DOHH2 (cell line): ENCODE results near the gene PITPNC1.
"Not testable (repeated sequence)": the region's sequence is repeated elsewhere in the genome, so short reads cannot be mapped to it uniquely, and the experiment has no call there.

Experiments
- H3F3A ChIP-seq: fragments of 200-600 bp; sonication (generic), shearing (Covaris generic); 2 replicates; pipeline ENCODE4 v1.6.0; 2016; ENCODE audit warnings: antibody characterized with exemption, mild to moderate bottlenecking; ENCODE audit not compliant: control insufficient read depth, insufficient read depth
- H3K27ac ChIP-seq: fragments of 200-600 bp; sonication (generic); 2 replicates; pipeline ENCODE4 v1.5.1; 2014; ENCODE audit warnings: low read depth, mild to moderate bottlenecking, low read length, moderate library complexity
- H3K27me3 ChIP-seq: fragments of 200-600 bp; sonication (generic); 2 replicates; pipeline ENCODE4 v1.6.1; 2014; ENCODE audit warnings: mild to moderate bottlenecking, low read length, mixed read lengths; ENCODE audit not compliant: control insufficient read depth
- H3K36me3 ChIP-seq: fragments of 200-600 bp; sonication (generic); 2 replicates; pipeline ENCODE4 v1.6.1; 2014; ENCODE audit warnings: mild to moderate bottlenecking, low read length, moderate library complexity, mixed read lengths; ENCODE audit not compliant: control insufficient read depth
- H3K4me1 ChIP-seq: fragments of 200-600 bp; sonication (generic); 2 replicates; pipeline ENCODE4 v1.6.1; 2014; ENCODE audit warnings: mild to moderate bottlenecking, low read length, mixed read lengths; ENCODE audit not compliant: control insufficient read depth
- H3K4me2 ChIP-seq: fragments of 200-600 bp; sonication (generic); 2 replicates; pipeline ENCODE4 v1.6.0; 2014; ENCODE audit warnings: mild to moderate bottlenecking, low read length, moderate library complexity
- H3K4me3 ChIP-seq: fragments of 200-600 bp; sonication (generic); 2 replicates; pipeline ENCODE4 v1.5.1; 2014; ENCODE audit warnings: mild to moderate bottlenecking, low read length, mixed read lengths
- H3K79me2 ChIP-seq: fragments of 200-600 bp; sonication (generic); 2 replicates; pipeline ENCODE4 v1.6.1; 2014; ENCODE audit warnings: mild to moderate bottlenecking, low read length, mixed read lengths; ENCODE audit not compliant: control insufficient read depth
- H3K9me2 ChIP-seq: fragments of 200-600 bp; sonication (generic); replicated peaks from 2 replicates; pipeline ENCODE4 v1.6.1; 2014; ENCODE audit warnings: mild to moderate bottlenecking, low read length, mixed read lengths; ENCODE audit not compliant: control insufficient read depth
- H3K9me3 ChIP-seq: fragments of 200-600 bp; sonication (generic); 2 replicates; pipeline ENCODE4 v1.6.1; 2014; ENCODE audit warnings: antibody characterized with exemption, low read length, mixed read lengths; ENCODE audit not compliant: control insufficient read depth, insufficient read depth
- H4K20me1 ChIP-seq: fragments of 200-600 bp; sonication (generic); 2 replicates; pipeline ENCODE4 v1.6.0; 2014; ENCODE audit warnings: low read depth, mild to moderate bottlenecking, antibody characterized with exemption, low read length, moderate library complexity; ENCODE audit not compliant: control insufficient read depth, insufficient read depth
- CTCF ChIP-seq: fragments of 200-600 bp; sonication (generic); IDR thresholded peaks from one replicate; pipeline ENCODE4 v1.5.1; 2014; ENCODE audit warnings: antibody characterized with exemption, mild to moderate bottlenecking, low read depth, low read length; ENCODE audit not compliant: poor library complexity, severe bottlenecking
- EZH2phosphoT487 ChIP-seq: fragments of 200-600 bp; sonication (generic); IDR thresholded peaks from 2 replicates; pipeline ENCODE4 v1.6.1; 2017; ENCODE audit warnings: borderline replicate concordance, mild to moderate bottlenecking, antibody characterized with exemption, low read length, moderate library complexity, mixed read lengths

PITPNC1 gene

GRCh38 chr17:67376737-67377487 lies at the start of gene PITPNC1:
Gene PITPNC1 (plus strand): TSS chr17:67377281.
- Histone ChIP-seq H3K9me2 (no peaks in the 10 kb centered on the region), H3K4me1 (peaks cover 31% of the 10 kb centered on the region), H3K79me2 (peaks cover 9% of the 10 kb centered on the region), H3K4me3 (peak within 1 kb of the TSS; percentile 85), H4K20me1 (no peaks in the 10 kb centered on the region), H3K27me3 (peaks cover 16% of the 10 kb centered on the region), H3K27ac (peak within 1 kb of the TSS; percentile 60), H3K4me2 (peak within 1 kb of the TSS; percentile 91), H3K9me3 (no peaks in the 10 kb centered on the region), H3K36me3 (peaks cover 4% of the 10 kb centered on the region; the same call in 1 of the 2 replicates), H3F3A (peaks cover 14% of the 10 kb centered on the region)
- TF ChIP-seq CTCF = peak; percentile 10
- TF ChIP-seq EZH2phosphoT487 = peak; percentile 23; the same call in 1 of the 2 replicates

- Histone ChIP-seq H3K36me3 (no peaks in the 10 kb centered on the region), H3K4me2 (no peak overlapping the region), H3F3A (no peaks in the 10 kb centered on the region), H3K4me1 (0 out of 2 replicates have a peak, but pooled peaks cover 3% of the 10 kb centered on the region), H3K9me2 (no peaks in the 10 kb centered on the region), H3K9me3 (no peaks in the 10 kb centered on the region), H3K79me2 (no peaks in the 10 kb centered on the region), H4K20me1 (no peaks in the 10 kb centered on the region), H3K4me3 (no peak overlapping the region), H3K27me3 (no peaks in the 10 kb centered on the region), H3K27ac (no peak overlapping the region)
- TF ChIP-seq EZH2phosphoT487 (no peak), CTCF (no peak)
Observed at GRCh38 chr17:67328026-67328425, 49.1 kb upstream of the PITPNC1 start.

DNA sequence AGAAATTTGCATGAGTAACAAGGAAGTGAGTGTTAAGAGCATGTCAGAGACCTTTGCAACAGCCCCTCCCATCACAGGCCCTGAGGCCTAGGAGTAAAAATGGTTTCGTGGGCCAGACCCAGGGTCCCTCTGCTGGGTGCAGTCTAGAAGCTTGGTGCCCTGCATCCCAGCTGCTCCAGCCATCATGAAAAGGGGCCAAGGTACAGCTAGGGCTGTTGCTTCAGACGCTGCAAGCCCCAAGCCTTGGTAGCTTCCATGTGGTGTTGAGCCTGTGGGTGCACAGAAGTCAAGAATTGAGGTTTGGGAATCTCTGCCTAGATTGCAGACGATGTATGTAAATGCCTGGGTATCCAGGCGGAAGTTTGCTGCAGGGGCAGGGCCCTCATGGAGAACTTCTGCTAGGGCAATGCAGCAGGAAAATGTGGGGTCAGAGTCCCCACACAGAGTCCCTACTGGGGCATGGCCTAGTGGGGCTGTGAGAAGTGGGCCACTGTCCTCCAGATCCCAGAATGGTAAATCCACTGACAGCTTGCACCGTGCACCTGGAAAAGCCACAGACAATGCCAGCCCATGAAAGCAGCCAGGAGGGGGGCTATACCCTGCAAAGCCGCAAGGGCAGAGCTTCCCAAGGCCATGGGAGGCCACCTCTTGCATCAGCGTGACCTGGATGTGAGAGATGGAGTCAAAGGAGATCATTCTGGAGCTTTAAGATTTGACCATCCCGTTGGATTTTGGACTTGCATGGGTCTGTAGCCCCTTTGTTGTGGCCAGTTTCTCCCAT lies 45.5 kb upstream of the PITPNC1 start:
- H3K4me1 ChIP-seq, H3K79me2 ChIP-seq, H3K4me2 ChIP-seq, H3F3A ChIP-seq, H4K20me1 ChIP-seq, H3K36me3 ChIP-seq, H3K4me3 ChIP-seq, H3K9me2 ChIP-seq, H3K27ac ChIP-seq, H3K27me3 ChIP-seq, H3K9me3 ChIP-seq: not testable (repeated sequence)

DNA sequence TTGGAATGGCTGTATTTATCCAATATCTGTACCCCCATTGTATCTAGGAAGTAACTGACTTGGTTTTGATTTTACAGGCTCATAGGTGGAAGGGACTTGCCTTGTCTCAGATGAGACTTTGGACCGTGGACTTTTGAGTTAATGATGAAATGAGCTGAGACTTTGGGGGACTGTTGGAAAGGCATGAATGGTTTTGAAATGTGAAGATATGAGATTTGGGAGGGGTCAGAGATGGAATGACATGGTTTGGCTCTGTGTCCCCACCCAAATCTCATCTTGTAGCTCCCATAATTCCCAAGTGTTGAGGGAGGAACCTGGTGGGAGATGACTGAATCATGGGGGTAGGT lies 44.9 kb upstream of the PITPNC1 start:
- H3K9me3 ChIP-seq, H3F3A ChIP-seq, H4K20me1 ChIP-seq, H3K4me3 ChIP-seq, H3K27me3 ChIP-seq, H3K4me2 ChIP-seq, H3K4me1 ChIP-seq, H3K36me3 ChIP-seq, H3K27ac ChIP-seq, H3K79me2 ChIP-seq, H3K9me2 ChIP-seq: not testable (repeated sequence)
